ENCODE measurements around the gene RHOT2. TPM values are rescaled to one million over a fixed set of nuclear protein-coding genes. Genes with fewer than 3 reads are reported as not detected.

Gene RHOT2
- total and polyA plus RNA-seq, 2 experiments from 2014 or later, result 129 to 163 TPM

- no peak for DNase-seq (ENCODE audit: low spot score)
- Mint-ChIP-seq H3K27ac (no peak overlapping the region), H3K4me1 (peaks cover 9% of the 10 kb centered on the region; the same call in 2 of the 3 replicates), H3K36me3 (ENCODE audit: low read depth) (no peaks in the 10 kb centered on the region), H3K9me3 (no peaks in the 10 kb centered on the region), H3K27me3 (ENCODE audit: insufficient read depth, low read depth, poor library complexity) (peaks cover 25% of the 10 kb centered on the region), H3K4me3 (no peak overlapping the region)
- Histone ChIP-seq H3K4me3 (no peak overlapping the region), H4K20me1 (replicated peaks; ENCODE audit: insufficient read depth) (no peaks in the 10 kb centered on the region), H3K79me2 (replicated peaks; ENCODE audit: insufficient read depth) (no peaks in the 10 kb centered on the region), H3K36me3 (ENCODE audit: insufficient read depth) (no peaks in the 10 kb centered on the region), H3K4me2 (no peak overlapping the region), H3K27ac (ENCODE audit: low read depth) (no peak overlapping the region), H3K9me2 (ENCODE audit: insufficient read depth) (no peaks in the 10 kb centered on the region), H3K27me3 (ENCODE audit: insufficient read depth) (peaks cover 19% of the 10 kb centered on the region; the same call in 1 of the 2 replicates), H3K4me1 (ENCODE audit: insufficient read depth) (peaks cover 8% of the 10 kb centered on the region; the same call in 1 of the 2 replicates), H3F3A (replicated peaks; ENCODE audit: low read depth) (peaks cover 12% of the 10 kb centered on the region), H2AFZ (no peak overlapping the region)
- TF ChIP-seq ZNF331 (CRISPR knock-in tag; IDR thresholded peaks at IDR 0.05; ENCODE audit: low read depth), result no peak
- no peak for TF ChIP-seq EZH2 (IDR thresholded peaks at IDR 0.05; ENCODE audit: low read depth, unreplicated experiment)
- TF ChIP-seq EZH2phosphoT487 (IDR thresholded peaks at IDR 0.05; ENCODE audit: unreplicated experiment), result no peak
- TF ChIP-seq, protein P1, sequence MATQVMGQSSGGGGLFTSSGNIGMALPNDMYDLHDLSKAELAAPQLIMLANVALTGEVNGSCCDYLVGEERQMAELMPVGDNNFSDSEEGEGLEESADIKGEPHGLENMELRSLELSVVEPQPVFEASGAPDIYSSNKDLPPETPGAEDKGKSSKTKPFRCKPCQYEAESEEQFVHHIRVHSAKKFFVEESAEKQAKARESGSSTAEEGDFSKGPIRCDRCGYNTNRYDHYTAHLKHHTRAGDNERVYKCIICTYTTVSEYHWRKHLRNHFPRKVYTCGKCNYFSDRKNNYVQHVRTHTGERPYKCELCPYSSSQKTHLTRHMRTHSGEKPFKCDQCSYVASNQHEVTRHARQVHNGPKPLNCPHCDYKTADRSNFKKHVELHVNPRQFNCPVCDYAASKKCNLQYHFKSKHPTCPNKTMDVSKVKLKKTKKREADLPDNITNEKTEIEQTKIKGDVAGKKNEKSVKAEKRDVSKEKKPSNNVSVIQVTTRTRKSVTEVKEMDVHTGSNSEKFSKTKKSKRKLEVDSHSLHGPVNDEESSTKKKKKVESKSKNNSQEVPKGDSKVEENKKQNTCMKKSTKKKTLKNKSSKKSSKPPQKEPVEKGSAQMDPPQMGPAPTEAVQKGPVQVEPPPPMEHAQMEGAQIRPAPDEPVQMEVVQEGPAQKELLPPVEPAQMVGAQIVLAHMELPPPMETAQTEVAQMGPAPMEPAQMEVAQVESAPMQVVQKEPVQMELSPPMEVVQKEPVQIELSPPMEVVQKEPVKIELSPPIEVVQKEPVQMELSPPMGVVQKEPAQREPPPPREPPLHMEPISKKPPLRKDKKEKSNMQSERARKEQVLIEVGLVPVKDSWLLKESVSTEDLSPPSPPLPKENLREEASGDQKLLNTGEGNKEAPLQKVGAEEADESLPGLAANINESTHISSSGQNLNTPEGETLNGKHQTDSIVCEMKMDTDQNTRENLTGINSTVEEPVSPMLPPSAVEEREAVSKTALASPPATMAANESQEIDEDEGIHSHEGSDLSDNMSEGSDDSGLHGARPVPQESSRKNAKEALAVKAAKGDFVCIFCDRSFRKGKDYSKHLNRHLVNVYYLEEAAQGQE (IDR thresholded peaks at IDR 0.05; ENCODE audit: unreplicated experiment), result no peak
- no peak for TF ChIP-seq NANOG (IDR thresholded peaks at IDR 0.05; ENCODE audit: borderline replicate concordance)
- TF ChIP-seq, protein P2, sequence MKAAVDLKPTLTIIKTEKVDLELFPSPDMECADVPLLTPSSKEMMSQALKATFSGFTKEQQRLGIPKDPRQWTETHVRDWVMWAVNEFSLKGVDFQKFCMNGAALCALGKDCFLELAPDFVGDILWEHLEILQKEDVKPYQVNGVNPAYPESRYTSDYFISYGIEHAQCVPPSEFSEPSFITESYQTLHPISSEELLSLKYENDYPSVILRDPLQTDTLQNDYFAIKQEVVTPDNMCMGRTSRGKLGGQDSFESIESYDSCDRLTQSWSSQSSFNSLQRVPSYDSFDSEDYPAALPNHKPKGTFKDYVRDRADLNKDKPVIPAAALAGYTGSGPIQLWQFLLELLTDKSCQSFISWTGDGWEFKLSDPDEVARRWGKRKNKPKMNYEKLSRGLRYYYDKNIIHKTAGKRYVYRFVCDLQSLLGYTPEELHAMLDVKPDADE (IDR thresholded peaks at IDR 0.05), result no peak
- no peak for TF ChIP-seq ZNF114 (CRISPR knock-in tag; IDR thresholded peaks at IDR 0.05)
- TF ChIP-seq, protein P3, sequence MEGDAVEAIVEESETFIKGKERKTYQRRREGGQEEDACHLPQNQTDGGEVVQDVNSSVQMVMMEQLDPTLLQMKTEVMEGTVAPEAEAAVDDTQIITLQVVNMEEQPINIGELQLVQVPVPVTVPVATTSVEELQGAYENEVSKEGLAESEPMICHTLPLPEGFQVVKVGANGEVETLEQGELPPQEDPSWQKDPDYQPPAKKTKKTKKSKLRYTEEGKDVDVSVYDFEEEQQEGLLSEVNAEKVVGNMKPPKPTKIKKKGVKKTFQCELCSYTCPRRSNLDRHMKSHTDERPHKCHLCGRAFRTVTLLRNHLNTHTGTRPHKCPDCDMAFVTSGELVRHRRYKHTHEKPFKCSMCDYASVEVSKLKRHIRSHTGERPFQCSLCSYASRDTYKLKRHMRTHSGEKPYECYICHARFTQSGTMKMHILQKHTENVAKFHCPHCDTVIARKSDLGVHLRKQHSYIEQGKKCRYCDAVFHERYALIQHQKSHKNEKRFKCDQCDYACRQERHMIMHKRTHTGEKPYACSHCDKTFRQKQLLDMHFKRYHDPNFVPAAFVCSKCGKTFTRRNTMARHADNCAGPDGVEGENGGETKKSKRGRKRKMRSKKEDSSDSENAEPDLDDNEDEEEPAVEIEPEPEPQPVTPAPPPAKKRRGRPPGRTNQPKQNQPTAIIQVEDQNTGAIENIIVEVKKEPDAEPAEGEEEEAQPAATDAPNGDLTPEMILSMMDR (conservative IDR thresholded peaks at IDR 0.05; ENCODE audit: low read depth in 2 of 2), result no peak
- ATAC-seq, result no peak
These were observed 55.1 kb downstream of the RHOT2 start for GRCh38 chr16:722835-723633.
